Umbilical cord (tissue), 2 donors: Measurements from ENCODE around the gene RALY. TPM values are rescaled to one million over a fixed set of nuclear protein-coding genes. Genes with fewer than 3 reads are reported as not detected.
"Not testable (repeated sequence)": the region's sequence is repeated elsewhere in the genome, so short reads cannot be mapped to it uniquely, and the experiment has no call there.

Source experiments
- DNase-seq: peaks from one replicate; pipeline ENCODE4 v3.0.0-alpha.2; 2015; ENCODE audit warnings: low spot score
- total RNA-seq: library from RNA; depleted of rRNA; stranded (reverse); fragments of >200 nt; gene quantifications from one replicate; pipeline ENCODE4 v1.2.3, GENCODE V29; 2014; ENCODE audit warnings: low replicate concordance; ENCODE audit not compliant: insufficient read depth

Gene RALY
- total RNA-seq, 1 donor from 2014 or later: 68.4 TPM

GRCh38 chr20:34133365-34133860, 139.7 kb downstream of the RALY start:
- not testable (repeated sequence) for DNase-seq

Other genes starting within 250 kb of the RALY start
- gene CHMP4B, start 182.6 kb upstream of the RALY start, total RNA-seq: 24.6 TPM
- 61.4 TPM for gene EIF2S2, start 118.3 kb downstream of the RALY start, total RNA-seq
- gene ASIP, start 247.5 kb downstream of the RALY start, total RNA-seq: not detected